HG02884 (cell line): ENCODE data around the gene CYB5R3.
"Not testable (repeated sequence)": the region's sequence is repeated elsewhere in the genome, so short reads cannot be mapped to it uniquely, and the experiment has no call there.

Source experiments
- ATAC-seq: cut with Tn5 transposase; IDR thresholded peaks from one replicate; pipeline ENCODE4 v1.9.1; 2021; ENCODE audit warnings: mild to moderate bottlenecking, moderate library complexity; ENCODE audit not compliant: unreplicated experiment

Gene CYB5R3

GRCh38 chr22:42679691-42680090 lies 30.5 kb upstream of the CYB5R3 start:
- no peak for ATAC-seq

DNA sequence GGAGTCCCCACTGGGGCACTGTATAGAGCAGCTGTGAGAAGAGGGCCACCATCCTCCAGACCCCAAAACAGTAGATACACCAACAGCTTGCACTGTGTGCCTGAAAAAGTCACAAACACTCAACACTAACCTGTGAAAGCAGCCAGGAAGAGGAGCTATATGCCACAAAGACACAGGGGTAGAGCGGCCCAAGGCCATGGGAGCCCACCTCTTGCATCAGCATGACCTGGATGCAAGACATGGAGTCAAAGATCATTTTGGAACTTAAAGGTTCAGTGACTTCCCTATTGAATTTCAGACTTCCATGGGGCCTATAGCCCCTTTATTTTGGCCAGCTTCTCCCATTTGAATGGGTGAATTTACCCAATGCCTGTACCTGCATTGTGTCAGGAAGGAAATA lies 29.7 kb upstream of the CYB5R3 start:
- no peak for ATAC-seq

DNA sequence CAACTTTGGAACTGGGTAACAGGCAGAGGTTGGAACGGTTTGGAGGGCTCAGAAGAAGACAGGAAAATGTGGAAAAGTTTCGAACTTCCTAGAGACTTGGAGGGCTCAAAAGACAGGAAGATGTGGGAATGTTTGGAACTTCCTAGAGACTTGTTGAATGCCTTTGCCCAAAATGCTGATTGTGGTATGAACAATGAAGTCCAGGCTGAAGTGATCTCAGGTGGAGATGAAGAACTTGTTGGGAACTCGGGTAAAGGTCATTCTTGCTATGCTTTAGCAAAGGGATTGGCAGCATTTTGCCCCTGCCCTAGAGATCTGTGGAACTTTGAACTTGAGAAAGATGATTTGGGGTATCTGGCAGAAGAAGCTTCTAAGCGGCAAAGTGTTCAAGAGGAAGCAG lies 28.7 kb upstream of the CYB5R3 start:
- not testable (repeated sequence) for ATAC-seq

DNA sequence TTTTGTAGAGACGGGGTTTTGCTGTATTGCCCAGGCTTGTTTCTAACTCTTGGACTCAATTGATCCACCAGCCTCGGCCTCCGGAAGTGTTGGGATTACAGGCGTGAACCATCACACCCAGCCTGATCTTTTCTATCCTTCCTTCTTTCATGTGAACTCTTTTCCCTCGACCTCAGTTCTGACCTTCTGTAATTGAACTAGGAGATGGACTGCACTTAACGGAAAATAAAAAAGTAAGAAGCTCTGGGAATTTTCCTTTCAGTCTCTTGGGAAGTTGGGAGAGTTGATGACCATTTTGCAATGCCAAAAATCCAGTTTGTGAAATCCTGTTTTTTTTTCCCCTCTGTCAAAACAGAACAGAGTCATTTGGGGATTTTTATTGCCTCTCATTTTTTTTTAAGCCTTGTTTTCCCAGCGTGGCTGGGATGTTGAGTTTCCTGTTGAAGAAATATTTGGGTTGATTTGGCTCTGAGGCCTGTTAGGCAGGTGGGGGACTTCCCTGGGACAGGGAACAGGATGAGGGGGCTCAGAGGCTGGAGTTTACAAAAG lies 26.9 kb upstream of the CYB5R3 start:
- ATAC-seq = no peak

DNA sequence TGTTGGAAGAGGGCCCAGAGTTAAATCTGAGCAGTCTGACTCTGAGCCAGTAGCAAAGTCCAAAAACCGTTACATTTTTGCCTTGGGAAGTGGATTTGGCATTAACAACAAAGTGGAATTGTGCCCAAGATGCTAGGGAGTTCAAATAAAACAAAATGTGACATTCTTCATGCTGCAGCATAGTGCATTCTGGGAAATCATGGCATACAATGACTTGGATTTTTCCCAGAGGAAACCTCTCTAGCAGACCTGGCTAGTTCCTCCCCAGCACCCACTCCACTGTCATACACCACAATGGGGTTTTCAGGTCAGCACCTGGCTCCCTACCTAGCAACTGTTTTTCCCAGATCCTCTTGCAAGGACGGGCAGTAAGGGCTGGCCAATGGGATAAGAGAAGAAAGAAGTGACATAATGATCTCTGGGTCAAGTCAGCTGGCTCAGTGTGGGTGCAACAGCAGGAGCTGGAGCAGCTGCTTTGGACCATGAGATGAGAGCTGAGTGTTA lies 24.8 kb upstream of the CYB5R3 start:
- no peak for ATAC-seq

GRCh38 chr22:42673071-42673470 lies 23.9 kb upstream of the CYB5R3 start:
- ATAC-seq = not testable (repeated sequence)

DNA sequence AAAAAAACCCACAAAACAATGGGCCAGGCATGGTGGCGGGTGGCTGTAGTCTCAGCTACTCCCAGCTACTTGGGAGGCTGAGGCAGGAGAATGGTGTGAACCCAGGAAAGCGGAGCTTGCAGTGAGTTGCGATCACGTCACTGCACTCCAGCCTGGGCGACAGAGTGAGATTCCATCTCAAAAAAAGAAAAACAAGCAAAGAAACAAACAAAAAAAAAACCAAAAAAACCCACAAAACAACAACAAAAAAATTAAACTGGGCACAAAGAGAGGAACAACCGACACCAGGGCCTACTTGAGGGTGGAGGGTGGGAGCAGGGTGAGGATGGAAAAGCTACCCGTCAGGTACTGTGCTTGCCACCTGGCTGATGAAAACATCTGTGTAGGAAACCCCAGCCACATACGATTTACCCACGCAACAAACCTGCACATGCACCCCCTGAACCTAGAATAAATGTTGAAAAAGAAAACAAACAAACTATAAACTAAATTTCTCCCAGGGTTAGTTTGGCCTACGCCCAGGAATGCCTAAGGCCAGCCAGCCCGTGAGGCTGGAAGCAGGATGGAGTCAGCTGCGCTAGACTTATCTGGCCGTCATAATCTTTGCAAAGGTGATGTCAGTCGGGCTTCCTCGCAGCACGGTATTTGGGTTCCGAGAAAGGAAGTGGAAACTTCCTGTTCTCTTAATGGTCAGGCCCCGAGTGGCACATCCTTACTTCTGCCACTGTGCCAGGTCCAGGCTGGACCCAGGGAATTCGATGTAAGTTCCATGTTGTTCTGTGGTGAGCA lies 21.9 kb upstream of the CYB5R3 start:
- no peak for ATAC-seq

DNA sequence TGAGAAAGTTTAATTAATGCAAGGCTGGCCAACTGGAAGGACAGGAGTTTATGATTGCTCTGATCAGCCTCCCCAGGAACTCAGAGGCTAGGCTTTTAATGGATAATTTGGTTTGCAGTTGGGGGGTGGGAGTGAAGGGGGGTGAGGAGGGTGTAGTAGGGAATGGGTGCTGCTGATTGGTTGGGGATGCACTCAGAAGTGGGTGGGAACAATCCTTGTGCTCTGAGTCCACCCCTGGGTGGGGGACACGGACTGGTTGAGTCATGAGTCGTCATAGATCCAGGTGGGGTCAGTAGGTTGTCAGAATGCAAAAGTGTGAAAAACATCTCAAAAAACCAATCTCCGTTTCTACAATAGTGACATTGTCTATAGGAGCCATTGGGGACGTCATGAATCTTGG lies 20.9 kb upstream of the CYB5R3 start:
- no peak for ATAC-seq

DNA sequence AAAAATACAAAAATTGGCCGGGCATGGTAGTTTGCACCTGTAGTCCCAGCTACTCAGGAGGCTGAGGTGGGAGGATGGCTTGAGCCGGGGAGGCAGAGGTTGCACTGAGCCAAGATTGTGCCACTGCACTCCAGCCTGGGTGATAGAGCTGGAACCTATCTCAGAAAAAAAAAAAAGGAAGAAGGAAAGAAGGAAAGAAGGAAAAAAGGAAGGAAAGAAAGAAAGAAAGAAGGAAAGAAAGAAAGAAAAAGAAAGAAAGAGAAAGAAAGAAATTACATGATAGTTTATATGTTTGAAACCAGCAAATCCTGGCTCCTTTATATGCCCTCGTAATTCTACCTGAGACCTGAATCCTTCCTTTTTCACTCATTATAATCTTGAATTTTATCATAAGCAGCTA lies 17.2 kb upstream of the CYB5R3 start:
- not testable (repeated sequence) for ATAC-seq

- no peak for ATAC-seq
These were observed 16.0 kb upstream of the CYB5R3 start for GRCh38 chr22:42664976-42665831.

GRCh38 chr22:42661985-42662831 lies 13.0 kb upstream of the CYB5R3 start:
- no peak for ATAC-seq

- no peak for ATAC-seq
These were observed 7.4 kb upstream of the CYB5R3 start for GRCh38 chr22:42656578-42656977.

GRCh38 chr22:42655693-42656092 lies 6.5 kb upstream of the CYB5R3 start:
- no peak for ATAC-seq

DNA sequence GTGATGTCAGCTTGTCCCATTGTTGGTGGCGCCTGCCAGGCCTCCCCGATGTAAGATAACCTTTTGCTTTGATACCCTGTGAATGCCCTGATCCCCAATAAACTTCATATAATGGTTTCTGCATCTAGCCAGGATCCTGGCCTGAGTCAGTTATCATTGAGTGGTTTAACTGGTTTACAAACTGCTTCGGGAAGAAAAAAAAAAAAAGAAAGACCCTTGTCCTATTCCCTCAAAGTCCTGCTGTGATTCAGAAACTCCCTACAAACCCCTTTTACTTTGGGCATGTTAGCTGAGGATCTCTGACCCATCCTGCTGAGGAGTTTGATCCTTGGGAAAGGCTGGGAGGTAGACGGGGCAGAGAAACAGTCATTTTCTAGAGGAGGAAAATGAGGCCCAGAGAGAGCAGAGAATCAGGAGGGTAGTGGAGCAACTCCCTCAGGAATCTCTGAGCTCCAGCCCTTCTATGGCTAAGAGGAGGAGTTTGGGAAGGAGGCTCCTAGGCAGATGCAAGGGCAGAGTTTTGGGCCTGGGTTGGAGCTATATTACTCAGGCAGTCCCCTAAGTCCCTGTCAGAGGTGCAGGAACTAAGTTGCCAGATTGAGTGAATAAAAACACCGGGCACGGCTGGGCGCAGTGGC lies 5.4 kb upstream of the CYB5R3 start:
- no peak for ATAC-seq

DNA sequence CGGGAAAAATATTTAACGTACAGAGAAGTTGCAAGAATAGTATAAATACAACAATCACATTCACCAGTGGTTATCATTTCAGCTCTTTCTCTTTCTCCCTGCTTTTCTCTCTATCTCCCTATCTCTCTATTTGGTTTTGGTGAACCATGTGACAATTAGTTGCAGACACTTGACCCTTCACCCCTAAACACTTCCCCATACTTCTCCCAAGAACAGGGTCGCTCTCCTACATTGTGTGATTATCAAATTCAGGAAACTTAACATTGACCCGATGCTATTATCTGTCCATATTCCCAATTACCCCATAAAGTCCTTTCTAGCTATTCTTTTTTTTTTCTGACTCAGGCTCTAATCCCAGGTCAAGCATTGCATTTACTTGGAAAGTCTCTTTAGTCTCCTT lies 4.8 kb upstream of the CYB5R3 start:
- no peak for ATAC-seq

- no peak for ATAC-seq
These were observed 1.9 kb upstream of the CYB5R3 start for GRCh38 chr22:42651134-42651533.

DNA sequence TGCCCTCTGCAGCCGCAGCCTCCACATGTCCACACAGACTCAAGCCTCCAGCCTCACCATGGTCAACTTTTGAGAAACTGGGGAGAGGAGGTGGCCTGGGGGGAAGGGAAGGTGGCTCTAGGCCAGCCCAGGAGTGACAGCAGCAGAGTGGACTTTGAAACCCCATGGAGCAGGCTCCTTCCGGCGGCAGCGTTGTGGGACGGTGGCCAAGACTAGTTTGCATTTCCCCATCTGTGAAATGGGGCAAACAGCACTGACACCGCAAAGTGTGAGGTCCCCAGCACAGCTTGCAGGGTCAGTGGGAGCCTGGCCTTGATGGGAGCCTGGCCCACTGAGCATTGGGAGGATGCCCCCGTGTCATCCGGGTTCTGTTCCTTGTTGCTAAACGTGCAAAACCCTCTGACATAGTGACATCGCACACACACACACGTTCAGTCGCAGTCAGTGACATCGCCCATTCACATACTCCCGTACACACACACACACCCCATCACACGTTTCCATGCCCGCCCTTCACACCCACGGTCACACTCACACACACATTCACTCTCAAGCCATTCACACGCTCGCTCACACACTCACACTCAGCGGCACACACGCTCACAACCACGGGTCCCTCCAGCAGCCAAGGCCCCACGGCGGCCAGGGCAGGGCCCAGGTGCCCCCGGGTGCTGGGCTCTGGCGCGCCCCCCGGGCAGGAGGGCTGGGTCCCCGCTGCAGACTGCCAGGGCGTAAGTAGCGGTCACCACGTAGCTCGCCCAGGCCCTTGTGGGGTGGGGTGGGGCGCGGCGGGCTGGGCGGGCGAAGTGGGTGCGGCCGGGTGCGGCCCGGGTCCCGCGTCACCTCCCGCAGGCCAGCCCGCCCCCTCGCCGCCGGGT lies 585 bp downstream of the CYB5R3 start:
- ATAC-seq = peak; percentile 35

GRCh38 chr22:42648017-42648367 lies 1.2 kb downstream of the CYB5R3 start:
- ATAC-seq = no peak
